Prostate gland (tissue), 2 donors: ENCODE measurements around the gene ZNF222. TPM values are rescaled to one million over a fixed set of nuclear protein-coding genes. Genes with fewer than 3 reads are reported as not detected.

Experiments
- DNase-seq: peaks from one replicate; pipeline ENCODE4 v3.0.0-alpha.2; 2019; ENCODE audit warnings: low spot score
- H3K27ac ChIP-seq, 2 donors: fragments of 200-600 bp; sonication (generic); 2 replicates each; pipeline ENCODE4 v1.5.1; 2017 to 2019
- H3K27me3 ChIP-seq: fragments of 200-600 bp; sonication (generic); replicated peaks from 2 replicates; pipeline ENCODE4 v1.5.1; 2019; ENCODE audit not compliant: insufficient read depth
- H3K36me3 ChIP-seq, 2 donors: fragments of 200-600 bp; sonication (generic); 1 replicate in 1 of 2; 2 replicates in 1 of 2; pipeline versions ENCODE4 v1.5.1 to v1.8.1; 2017 to 2019
- H3K4me1 ChIP-seq: fragments of 200-600 bp; sonication (generic); replicated peaks from 2 replicates; pipeline ENCODE4 v1.5.1; 2019
- H3K4me3 ChIP-seq, 2 donors: fragments of 200-600 bp; sonication (generic); 2 replicates each; pipeline ENCODE4 v1.5.1; 2017 to 2019
- H3K9me3 ChIP-seq: fragments of 200-600 bp; sonication (generic); 2 replicates; pipeline ENCODE4 v1.5.1; 2017
- POLR2A ChIP-seq: fragments of 450-650 bp; IDR thresholded peaks from one replicate; pipeline ENCODE4 v1.6.1; 2016; ENCODE audit warnings: antibody characterized with exemption, mild to moderate bottlenecking
- POLR2AphosphoS5 ChIP-seq: sonication (generic); formaldehyde crosslinking; IDR thresholded peaks from one replicate; pipeline ENCODE4 v1.6.1; 2017; ENCODE audit warnings: antibody characterized with exemption
- WGBS: methylation state at CpG from one replicate; pipeline ENCODE4 v1.1.5; 2018; 5-methylcytosine and 5-hydroxymethylcytosine counted together
- intact Hi-C: fragments of 100-400 bp; cut with DNase I; formaldehyde crosslinking; loops from one replicate; pipeline ENCODE4 v1.14.2; 2022
- total RNA-seq, 2 donors: library from RNA; depleted of rRNA; stranded (reverse); fragments of >200 nt; gene quantifications; one replicate each; pipeline ENCODE4 v1.1.0, GENCODE V29; 2016
- TF ChIP-seq, protein P1 (sequence below), 4 experiments: fragments of 200-600 bp in 2 of 4; fragments of 450-650 bp in 2 of 4; sonication (generic) in 2 of 4; IDR thresholded peaks; 1 replicate in 3 of 4; 2 replicates in 1 of 4; pipeline ENCODE4 v1.5.1; 2016 to 2019; ENCODE audit warnings: antibody characterized with exemption in 4 of 4, mild to moderate bottlenecking in 2 of 4, moderate library complexity in 2 of 4

The ZNF222 gene
- total RNA-seq, 2 donors from 2014 or later: 3.7 to 6.1 TPM

DNA sequence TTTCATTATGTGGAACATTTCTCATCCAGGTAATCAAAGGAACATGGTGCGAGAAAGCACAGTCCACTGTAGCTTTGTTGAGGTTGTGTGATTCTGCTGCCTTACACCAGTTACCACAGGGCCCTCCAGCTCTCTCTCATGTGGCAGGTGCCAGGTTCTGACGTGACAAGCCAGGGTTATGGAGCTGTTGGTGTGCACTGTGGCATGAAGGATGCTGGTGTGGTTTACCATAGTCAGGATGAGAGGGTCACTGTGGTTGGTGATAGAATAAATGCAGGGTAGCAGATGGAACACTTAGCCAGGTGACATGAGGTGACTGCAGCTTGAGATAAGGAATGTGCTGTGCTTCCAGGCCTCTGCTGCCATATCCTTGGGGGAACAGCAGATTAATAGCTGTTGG, 34.0 kb downstream of the ZNF222 start:
- Histone ChIP-seq H3K4me1 (no peaks in the 10 kb centered on the region), H3K4me3 (no peak overlapping the region), H3K9me3 (no peaks in the 10 kb centered on the region), H3K36me3 (peaks cover 0 to 4% of the 10 kb centered on the region in 2 donors), H3K27me3 (no peaks in the 10 kb centered on the region), H3K27ac (no peak overlapping the region)
- intact Hi-C loops: no loop called here
- TF ChIP-seq, protein P1, sequence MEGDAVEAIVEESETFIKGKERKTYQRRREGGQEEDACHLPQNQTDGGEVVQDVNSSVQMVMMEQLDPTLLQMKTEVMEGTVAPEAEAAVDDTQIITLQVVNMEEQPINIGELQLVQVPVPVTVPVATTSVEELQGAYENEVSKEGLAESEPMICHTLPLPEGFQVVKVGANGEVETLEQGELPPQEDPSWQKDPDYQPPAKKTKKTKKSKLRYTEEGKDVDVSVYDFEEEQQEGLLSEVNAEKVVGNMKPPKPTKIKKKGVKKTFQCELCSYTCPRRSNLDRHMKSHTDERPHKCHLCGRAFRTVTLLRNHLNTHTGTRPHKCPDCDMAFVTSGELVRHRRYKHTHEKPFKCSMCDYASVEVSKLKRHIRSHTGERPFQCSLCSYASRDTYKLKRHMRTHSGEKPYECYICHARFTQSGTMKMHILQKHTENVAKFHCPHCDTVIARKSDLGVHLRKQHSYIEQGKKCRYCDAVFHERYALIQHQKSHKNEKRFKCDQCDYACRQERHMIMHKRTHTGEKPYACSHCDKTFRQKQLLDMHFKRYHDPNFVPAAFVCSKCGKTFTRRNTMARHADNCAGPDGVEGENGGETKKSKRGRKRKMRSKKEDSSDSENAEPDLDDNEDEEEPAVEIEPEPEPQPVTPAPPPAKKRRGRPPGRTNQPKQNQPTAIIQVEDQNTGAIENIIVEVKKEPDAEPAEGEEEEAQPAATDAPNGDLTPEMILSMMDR (IDR thresholded peaks at IDR 0.05): no peak
- no peak for TF ChIP-seq POLR2AphosphoS5
- no peak for DNase-seq
- 100% methylated on average over 2 of the region's 2 CpGs for WGBS

DNA sequence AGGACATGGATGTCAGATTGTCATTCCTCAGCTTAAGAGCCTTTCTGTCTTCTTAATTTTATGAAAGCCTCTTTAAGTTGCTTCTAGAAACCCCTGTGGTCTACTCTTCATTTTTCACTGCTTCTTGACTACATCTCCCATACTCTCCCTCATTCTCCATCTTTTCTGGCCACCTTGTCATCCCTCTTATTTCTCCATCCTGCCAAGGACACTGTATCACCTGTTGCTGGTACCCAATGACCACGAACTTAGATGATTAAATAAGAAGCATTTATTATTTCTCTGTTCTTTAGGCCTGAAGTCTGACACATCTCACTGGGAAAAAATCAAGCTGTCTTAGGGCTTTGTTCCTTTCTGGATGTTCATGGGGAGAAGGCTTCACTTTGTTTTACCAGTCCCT, 35.9 kb downstream of the ZNF222 start:
- Histone ChIP-seq H3K27me3 (no peaks in the 10 kb centered on the region), H3K4me1 (no peaks in the 10 kb centered on the region), H3K4me3 (no peak overlapping the region), H3K27ac (no peak overlapping the region), H3K9me3 (no peaks in the 10 kb centered on the region), H3K36me3 (peaks cover 3 to 4% of the 10 kb centered on the region in 2 donors)
- TF ChIP-seq, protein P1 (IDR thresholded peaks at IDR 0.05): no peak
- TF ChIP-seq POLR2AphosphoS5 (no peak), POLR2A (no peak)
- WGBS: 91% methylated on average over 1 of the region's 1 CpG
- DNase-seq: no peak
- intact Hi-C loops: no loop called here

DNA sequence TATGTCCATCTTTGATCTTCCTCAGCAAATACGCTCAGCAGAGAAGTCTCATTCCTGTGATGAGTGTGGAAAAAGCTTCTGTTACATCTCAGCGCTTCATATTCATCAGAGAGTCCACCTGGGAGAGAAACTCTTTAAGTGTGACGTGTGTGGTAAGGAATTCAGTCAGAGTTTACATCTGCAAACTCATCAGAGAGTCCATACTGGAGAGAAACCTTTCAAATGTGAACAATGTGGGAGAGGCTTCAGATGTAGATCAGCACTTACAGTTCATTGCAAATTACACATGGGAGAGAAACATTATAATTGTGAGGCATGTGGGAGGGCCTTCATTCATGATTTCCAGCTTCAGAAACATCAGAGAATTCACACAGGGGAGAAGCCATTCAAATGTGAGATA, 41.1 kb downstream of the ZNF222 start:
- Histone ChIP-seq H3K36me3 (peaks cover 8 to 12% of the 10 kb centered on the region in 2 donors), H3K27me3 (no peaks in the 10 kb centered on the region), H3K27ac (no peak overlapping the region), H3K9me3 (no peaks in the 10 kb centered on the region), H3K4me1 (no peaks in the 10 kb centered on the region), H3K4me3 (no peak overlapping the region)
- DNase-seq: no peak
- intact Hi-C loops: no loop called here
- TF ChIP-seq, protein P1 (IDR thresholded peaks at IDR 0.05): no peak
- TF ChIP-seq POLR2A (no peak), POLR2AphosphoS5 (no peak)
- 64% methylated on average over 3 of the region's 3 CpGs for WGBS

DNA sequence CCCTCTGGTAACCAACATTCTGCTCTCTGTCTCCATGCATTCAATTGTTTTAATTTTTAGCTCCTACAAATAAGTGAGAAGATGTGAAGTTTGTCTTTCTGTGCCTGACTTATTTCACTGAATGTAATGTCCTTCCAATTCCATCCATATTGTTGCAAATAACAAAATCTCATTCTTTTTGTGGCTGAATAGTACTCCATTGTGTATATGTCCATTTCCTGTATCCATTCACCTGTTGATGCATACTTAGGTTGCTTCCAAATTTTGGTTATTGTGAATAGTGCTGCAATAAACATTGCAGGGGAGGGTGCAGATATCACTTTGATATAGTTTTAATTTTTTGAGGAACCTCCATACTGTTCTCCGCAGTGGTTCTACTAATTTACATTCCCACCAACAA, 44.2 kb downstream of the ZNF222 start:
- H3K27ac ChIP-seq: no peak overlapping the region
- intact Hi-C loops: no loop called here
- no peaks in the 10 kb centered on the region for H3K9me3 ChIP-seq
- no peak for DNase-seq
- H3K4me1 ChIP-seq: peaks cover 4% of the 10 kb centered on the region
- no peaks in the 10 kb centered on the region for H3K27me3 ChIP-seq
- TF ChIP-seq POLR2A (no peak), POLR2AphosphoS5 (no peak)
- TF ChIP-seq, protein P1 (IDR thresholded peaks at IDR 0.05): no peak
- H3K36me3 ChIP-seq: peaks cover 5 to 12% of the 10 kb centered on the region in 2 donors
- no peak overlapping the region for H3K4me3 ChIP-seq
- WGBS: 100% methylated on average over 1 of the region's 1 CpG

DNA sequence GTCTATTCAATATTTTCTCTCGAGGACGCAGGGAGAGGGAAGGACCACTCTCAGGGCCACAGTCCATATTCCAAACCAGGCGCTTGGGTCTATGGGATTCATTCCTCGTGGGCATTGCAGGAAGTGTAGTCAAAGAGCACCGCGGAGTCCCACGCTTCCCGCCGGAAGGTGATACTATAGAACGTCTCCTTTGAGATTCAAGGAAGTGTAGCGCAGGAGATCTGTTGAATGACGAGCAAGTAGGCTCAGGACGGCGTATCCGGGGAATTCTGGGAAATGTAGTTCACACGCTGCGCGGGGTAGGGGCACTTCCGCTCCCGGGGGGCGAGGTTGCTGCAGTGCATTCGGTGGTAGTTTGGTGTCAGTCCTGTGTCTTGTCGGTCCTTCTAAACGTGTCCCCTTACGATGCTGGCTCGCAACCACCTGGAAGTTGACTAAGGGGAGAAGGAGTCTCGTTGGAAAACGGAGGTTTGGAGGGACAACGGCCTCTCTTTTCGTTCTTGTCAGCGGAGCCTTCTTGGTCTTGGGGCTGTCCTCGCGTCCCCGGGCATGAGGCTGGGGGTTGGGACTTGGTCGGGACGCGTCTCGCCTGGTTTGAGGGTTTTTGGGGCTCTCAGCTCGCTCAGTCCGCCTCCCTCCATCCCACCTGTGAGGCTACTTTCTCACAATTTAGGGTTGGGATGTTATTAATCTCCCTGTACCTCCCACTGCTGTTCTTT, 46.8 kb downstream of the ZNF222 start, which contains the start of gene ZNF284:
Gene ZNF284, plus strand, starts transcription at position 336 of the 719 bp plus-strand sequence. CDS start 4,231 bp downstream, outside the sequence.
- Histone ChIP-seq H3K27me3 (no peaks in the 10 kb centered on the region), H3K4me1 (peaks cover 4% of the 10 kb centered on the region), H3K36me3 (no peaks in the 10 kb centered on the region), H3K9me3 (no peaks in the 10 kb centered on the region), H3K4me3 (peak within 1 kb of the TSS; percentile 49 to 64), H3K27ac (peak within 1 kb of the TSS; percentile 37 to 55)
- intact Hi-C loops: no loop called here
- DNase-seq: peak; percentile 92
- 1% methylated on average over 40 of the region's 40 CpGs for WGBS
- no peak for TF ChIP-seq POLR2A
- TF ChIP-seq, protein P1 (IDR thresholded peaks at IDR 0.05): no peak
- TF ChIP-seq POLR2AphosphoS5: peak; percentile 97
